Measurements from ENCODE around the gene EQTN. TPM values are rescaled to one million over a fixed set of nuclear protein-coding genes. Genes with fewer than 3 reads are reported as not detected.

The EQTN gene
- total RNA-seq, 1 donor = not detected

GRCh38 chr9:27338527-27338903, 41.6 kb upstream of the EQTN start:
- no peak for TF ChIP-seq CTCF (IDR thresholded peaks at IDR 0.05; ENCODE audit: insufficient read depth, low read length)
- no peak overlapping the region for H3K4me3 ChIP-seq (ENCODE audit: low read depth, low read length)
- DNase-seq (ENCODE audit: low read depth) = no peak

GRCh38 chr9:27337833-27338526, 41.0 kb upstream of the EQTN start:
- no peak for DNase-seq (ENCODE audit: low read depth)
- no peak overlapping the region for H3K4me3 ChIP-seq (ENCODE audit: low read depth, low read length)
- no peak for TF ChIP-seq CTCF (IDR thresholded peaks at IDR 0.05; ENCODE audit: insufficient read depth, low read length)

GRCh38 chr9:27337236-27337635, 40.3 kb upstream of the EQTN start:
- DNase-seq (ENCODE audit: low read depth) = no peak
- no peak for TF ChIP-seq CTCF (IDR thresholded peaks at IDR 0.05; ENCODE audit: insufficient read depth, low read length)
- no peak overlapping the region for H3K4me3 ChIP-seq (ENCODE audit: low read depth, low read length)

GRCh38 chr9:27336829-27337228, 39.9 kb upstream of the EQTN start:
- H3K4me3 ChIP-seq (ENCODE audit: low read depth, low read length) = no peak overlapping the region
- TF ChIP-seq CTCF (IDR thresholded peaks at IDR 0.05; ENCODE audit: insufficient read depth, low read length) = no peak
- DNase-seq (ENCODE audit: low read depth) = no peak

- no peak for DNase-seq (ENCODE audit: low read depth)
- TF ChIP-seq CTCF (IDR thresholded peaks at IDR 0.05; ENCODE audit: insufficient read depth, low read length) = no peak
These were observed 39.2 kb upstream of the EQTN start for GRCh38 chr9:27336126-27336525.

GRCh38 chr9:27335075-27335474, 38.1 kb upstream of the EQTN start:
- H3K4me3 ChIP-seq (ENCODE audit: low read depth, low read length) = no peak overlapping the region
- TF ChIP-seq CTCF (IDR thresholded peaks at IDR 0.05; ENCODE audit: insufficient read depth, low read length) = no peak
- no peak for DNase-seq (ENCODE audit: low read depth)

More at GRCh38 chr9:27336126-27336525, 39.2 kb upstream of the EQTN start:
- no peak overlapping the region for H3K4me3 ChIP-seq (ENCODE audit: low read depth, low read length)

Measured in fibroblast of the aortic adventitia (primary cell).